Lung (tissue), 12 donors: Measurements from ENCODE around the gene PINLYP. TPM values are rescaled to one million over a fixed set of nuclear protein-coding genes. Genes with fewer than 3 reads are reported as not detected.

Source experiments
- ATAC-seq: fragments of 200-7000 bp; cut with Tn5 transposase; one replicate; pipeline ENCODE4 v1.9.1; 2020; ENCODE audit warnings: moderate number of reproducible peaks; ENCODE audit not compliant: insufficient read depth, low FRiP score
- DNase-seq, 3 donors: peaks; one replicate each; pipeline ENCODE4 v3.0.0-alpha.2; 2013 to 2017
- H3K27ac ChIP-seq, 2 donors: one replicate each; pipeline ENCODE4 v1.5.1; 2013; ENCODE audit warnings: mild to moderate bottlenecking in 2 of 2, moderate library complexity in 2 of 2, control low read depth in 1 of 2, inconsistent platforms in 1 of 2, low read depth in 1 of 2, low read length in 1 of 2
- H3K27me3 ChIP-seq, 3 donors: one replicate each; pipeline ENCODE4 v1.5.1; 2013; ENCODE audit warnings: low read length in 2 of 3; ENCODE audit not compliant: control insufficient read depth in 3 of 3, insufficient read depth in 3 of 3
- H3K36me3 ChIP-seq, 4 donors: one replicate each; pipeline ENCODE4 v1.5.1; 2013; ENCODE audit warnings: low read length in 4 of 4, mild to moderate bottlenecking in 1 of 4, moderate library complexity in 1 of 4; ENCODE audit not compliant: control insufficient read depth in 4 of 4, insufficient read depth in 4 of 4
- H3K4me1 ChIP-seq, 5 donors: one replicate each; pipeline ENCODE4 v1.5.1; 2013; ENCODE audit warnings: low read length in 5 of 5, mild to moderate bottlenecking in 2 of 5, moderate library complexity in 1 of 5; ENCODE audit not compliant: control insufficient read depth in 5 of 5, insufficient read depth in 5 of 5
- H3K4me3 ChIP-seq: one replicate; pipeline ENCODE4 v1.5.1; 2013; ENCODE audit warnings: mild to moderate bottlenecking, control low read depth, moderate library complexity
- H3K9ac ChIP-seq, 2 donors: one replicate each; pipeline ENCODE4 v1.5.1; 2013; ENCODE audit warnings: low read length in 2 of 2, control low read depth in 1 of 2; ENCODE audit not compliant: insufficient read depth in 1 of 2
- H3K9me3 ChIP-seq, 4 donors: one replicate each; pipeline ENCODE4 v1.5.1; 2013; ENCODE audit warnings: low read length in 3 of 4, mild to moderate bottlenecking in 1 of 4, moderate library complexity in 1 of 4; ENCODE audit not compliant: control insufficient read depth in 4 of 4, insufficient read depth in 3 of 4
- WGBS, 2 donors: extraction: QIAGEN DNeasy Blood & Tissue Kit; methylation state at CpG; one replicate each; pipeline ENCODE4 v1.1.7; 2013; 5-methylcytosine and 5-hydroxymethylcytosine counted together
- polyA plus RNA-seq, 2 donors: library from polyadenylated mRNA; stranded (reverse); fragments of 200-250 nt; gene quantifications; one replicate each; pipeline ENCODE4 v1.2.1, GENCODE V29; 2013
- total RNA-seq, 2 donors: library from RNA; depleted of rRNA in 1 of 2; stranded (reverse); fragments of >200 nt in 1 of 2; gene quantifications; one replicate each; pipeline ENCODE4 v1.2.1, GENCODE V29; 2014 to 2021
- TF ChIP-seq, protein P1 (sequence below): IDR thresholded peaks from 2 replicates; pipeline ENCODE4 v1.5.1; 2012; ENCODE audit warnings: mild to moderate bottlenecking; ENCODE audit errors: control extremely low read depth, extremely low read depth
- donor health status: control.
- donor health status: control.
- donor health status: Bipolar disorder and iron deficiency.
- donor health status: healthy.
- donor health status: DM: yes; HTN: yes; CAD: no.

PINLYP gene
- total and polyA plus RNA-seq, 4 donors: 6.1 to 14.2 (median 8.4) TPM

DNA sequence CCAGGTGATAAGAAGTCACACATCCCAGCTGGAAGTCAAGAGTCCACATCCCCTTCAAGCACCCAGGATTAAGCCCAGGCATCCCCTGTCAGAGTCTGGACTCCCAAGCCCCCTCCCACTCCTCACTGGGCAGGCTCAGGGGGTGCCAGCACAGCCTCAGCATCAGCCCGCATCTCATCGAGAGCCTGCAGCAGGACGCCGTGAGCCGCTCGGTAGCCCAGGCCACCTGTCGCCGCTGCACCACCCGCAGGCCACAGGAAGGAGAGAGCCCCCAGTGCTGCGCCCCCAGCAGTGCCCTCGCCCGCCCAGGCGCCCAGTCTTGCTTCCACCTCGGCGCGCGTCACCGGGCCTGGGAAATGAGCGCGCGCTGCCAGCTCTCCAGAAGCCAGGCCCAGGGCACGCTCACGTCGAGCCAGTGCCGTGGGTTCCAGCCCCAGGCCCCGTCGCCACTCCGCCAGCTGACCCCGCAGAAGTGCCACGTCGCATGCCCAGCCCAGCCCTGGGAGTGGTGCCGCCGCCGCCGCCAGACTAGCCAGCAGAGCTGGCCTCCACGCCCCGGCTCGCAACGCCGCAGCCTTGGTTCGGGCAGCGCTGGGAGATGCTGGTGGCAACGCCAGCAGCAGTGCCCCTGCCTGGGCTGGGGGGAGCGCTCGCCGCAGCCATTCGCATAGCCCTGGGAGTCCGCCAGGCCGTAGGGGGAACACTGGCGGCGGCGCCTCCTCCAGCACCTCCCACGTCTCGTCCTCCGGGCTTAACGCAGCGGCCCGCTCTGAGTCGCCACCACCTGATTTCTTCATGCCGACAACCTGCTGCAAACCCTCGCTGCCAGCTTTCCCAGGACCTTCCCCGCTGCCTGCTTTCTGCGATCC, 16.5 kb downstream of the PINLYP start:
- ATAC-seq (no peak), DNase-seq (no peak)
- H3K36me3 ChIP-seq: peaks cover 0 to 25% (median 9%) of the 10 kb centered on the region in 4 donors
- no peaks in the 10 kb centered on the region for H3K9me3 ChIP-seq
- H3K27ac ChIP-seq: no peak overlapping the region
- no peak overlapping the region for H3K9ac ChIP-seq
- 97% methylated on average over 61 to 63 of the region's 63 CpGs for WGBS, 2 donors
- H3K4me1 ChIP-seq: peaks cover 0 to 20% (median 4%) of the 10 kb centered on the region in 5 donors
- no peaks in the 10 kb centered on the region for H3K27me3 ChIP-seq
- H3K4me3 ChIP-seq: no peak overlapping the region
- TF ChIP-seq, protein P1, sequence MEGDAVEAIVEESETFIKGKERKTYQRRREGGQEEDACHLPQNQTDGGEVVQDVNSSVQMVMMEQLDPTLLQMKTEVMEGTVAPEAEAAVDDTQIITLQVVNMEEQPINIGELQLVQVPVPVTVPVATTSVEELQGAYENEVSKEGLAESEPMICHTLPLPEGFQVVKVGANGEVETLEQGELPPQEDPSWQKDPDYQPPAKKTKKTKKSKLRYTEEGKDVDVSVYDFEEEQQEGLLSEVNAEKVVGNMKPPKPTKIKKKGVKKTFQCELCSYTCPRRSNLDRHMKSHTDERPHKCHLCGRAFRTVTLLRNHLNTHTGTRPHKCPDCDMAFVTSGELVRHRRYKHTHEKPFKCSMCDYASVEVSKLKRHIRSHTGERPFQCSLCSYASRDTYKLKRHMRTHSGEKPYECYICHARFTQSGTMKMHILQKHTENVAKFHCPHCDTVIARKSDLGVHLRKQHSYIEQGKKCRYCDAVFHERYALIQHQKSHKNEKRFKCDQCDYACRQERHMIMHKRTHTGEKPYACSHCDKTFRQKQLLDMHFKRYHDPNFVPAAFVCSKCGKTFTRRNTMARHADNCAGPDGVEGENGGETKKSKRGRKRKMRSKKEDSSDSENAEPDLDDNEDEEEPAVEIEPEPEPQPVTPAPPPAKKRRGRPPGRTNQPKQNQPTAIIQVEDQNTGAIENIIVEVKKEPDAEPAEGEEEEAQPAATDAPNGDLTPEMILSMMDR: no peak

DNA sequence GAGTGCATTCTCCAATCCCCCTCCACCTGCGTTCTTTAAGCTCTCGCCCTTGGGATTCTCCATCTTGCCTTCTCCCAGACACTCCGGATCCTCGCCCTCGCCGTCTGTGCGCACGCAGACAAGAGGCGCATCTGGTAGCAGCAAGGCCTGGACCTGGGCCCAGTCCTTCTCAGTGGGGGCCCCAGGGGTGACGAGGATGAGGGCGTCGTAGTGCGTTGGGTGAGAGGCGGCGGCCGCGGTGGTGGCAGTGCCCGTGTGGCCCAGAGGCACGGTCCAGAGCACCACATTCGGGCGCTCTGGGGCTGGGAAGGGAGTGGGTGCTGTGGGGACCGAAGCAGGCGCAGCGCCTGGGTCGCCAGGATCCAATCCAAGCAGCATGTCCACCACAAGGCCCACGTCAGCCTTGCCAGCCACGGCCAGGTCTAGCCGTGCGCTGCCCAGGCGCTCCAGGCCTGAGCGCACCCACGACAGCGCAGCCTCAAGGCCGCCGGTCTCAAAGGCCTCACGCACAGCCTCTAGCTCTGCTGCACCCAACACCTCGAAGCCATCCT, 17.3 kb downstream of the PINLYP start:
- no peaks in the 10 kb centered on the region for H3K9me3 ChIP-seq
- H3K4me1 ChIP-seq: peaks cover 0 to 28% (median 8%) of the 10 kb centered on the region in 5 donors
- peaks cover 0 to 25% (median 9%) of the 10 kb centered on the region in 4 donors for H3K36me3 ChIP-seq
- H3K9ac ChIP-seq: no peak overlapping the region
- H3K27me3 ChIP-seq: no peaks in the 10 kb centered on the region
- TF ChIP-seq, protein P1: no peak
- no peak overlapping the region for H3K4me3 ChIP-seq
- no peak for ATAC-seq
- DNase-seq: no peak
- 96 to 97% methylated on average over 37 of the region's 37 CpGs for WGBS, 2 donors
- no peak overlapping the region for H3K27ac ChIP-seq

DNA sequence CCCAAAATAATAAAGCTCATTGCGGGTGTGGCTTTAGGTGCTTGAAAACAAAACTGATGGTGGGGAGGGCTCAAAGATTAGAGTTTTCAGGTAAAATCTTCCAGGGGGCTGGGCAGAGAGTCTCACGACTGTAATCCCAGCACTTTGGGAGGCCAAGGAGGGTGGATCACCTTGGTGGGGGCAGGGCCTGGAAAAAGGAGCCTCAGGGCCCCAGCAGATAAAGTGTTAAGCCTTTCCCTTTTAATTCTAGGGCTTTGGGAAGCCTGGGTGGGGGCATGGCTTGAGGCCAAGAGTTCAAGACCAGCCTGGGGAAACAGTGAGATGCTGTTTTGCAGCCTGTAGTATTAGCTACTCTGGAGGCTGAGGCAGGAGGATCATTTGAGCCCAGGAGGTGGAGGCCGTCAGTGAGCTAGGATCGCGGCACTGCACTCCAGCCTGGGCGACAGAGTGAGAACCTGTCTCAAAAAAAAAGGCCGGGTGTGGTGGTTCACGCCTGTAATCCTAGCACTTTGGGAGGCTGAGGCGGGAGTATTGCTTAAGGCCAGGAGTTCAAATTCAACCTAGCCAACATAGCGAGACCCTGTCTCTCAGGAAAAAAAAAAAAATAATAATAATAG, 18.6 kb downstream of the PINLYP start:
- ATAC-seq: no peak
- H3K36me3 ChIP-seq: peaks cover 0 to 32% (median 10%) of the 10 kb centered on the region in 4 donors
- peaks cover 0 to 29% (median 8%) of the 10 kb centered on the region in 5 donors for H3K4me1 ChIP-seq
- H3K27ac ChIP-seq: no peak overlapping the region
- no peaks in the 10 kb centered on the region for H3K9me3 ChIP-seq
- no peaks in the 10 kb centered on the region for H3K27me3 ChIP-seq
- peak overlapping the region in 1 of 2 donors; percentile 73 for H3K9ac ChIP-seq
- TF ChIP-seq, protein P1: no peak
- no peak for DNase-seq
- WGBS, 2 donors: 89 to 93% methylated on average over 10 of the region's 10 CpGs
- H3K4me3 ChIP-seq: no peak overlapping the region
